SHP77 (cell line): Measurements from ENCODE around the gene CD34.
"Not testable (repeated sequence)": the region's sequence is repeated elsewhere in the genome, so short reads cannot be mapped to it uniquely, and the experiment has no call there.

Source experiments
- DNase-seq, 2 experiments: peaks; one replicate each; lab custom pipeline; 2025; lab: John Stamatoyannopoulos, UW

CD34 gene

DNA sequence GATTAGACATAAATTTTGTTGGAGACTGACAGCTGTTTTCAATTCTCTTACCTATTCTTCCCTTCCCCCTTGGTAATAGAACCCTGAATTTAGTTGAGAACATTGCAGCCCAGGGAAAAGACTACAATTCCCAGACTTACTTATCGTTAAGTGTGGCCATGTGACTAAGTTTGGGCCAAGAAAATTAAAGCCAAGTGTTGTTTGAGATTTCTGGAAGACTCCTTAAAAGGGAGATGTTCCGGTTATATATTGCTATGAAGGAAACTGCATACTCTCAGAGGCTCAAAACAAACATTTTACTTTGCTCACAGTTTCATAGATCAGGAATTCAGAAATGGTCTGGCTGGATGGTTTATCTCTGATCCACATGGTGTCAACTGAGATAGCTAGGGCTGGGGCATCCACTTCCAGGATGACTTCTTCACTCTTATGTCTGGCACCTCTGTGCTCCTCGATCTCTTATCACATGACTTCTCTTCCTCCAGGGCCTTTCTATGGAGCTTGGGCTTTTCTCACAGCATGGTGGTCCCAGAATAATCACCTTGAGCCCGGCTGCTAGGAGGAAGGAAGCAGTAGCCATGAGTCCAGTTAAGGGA, 22.4 kb upstream of the CD34 start:
- no peak for DNase-seq

DNA sequence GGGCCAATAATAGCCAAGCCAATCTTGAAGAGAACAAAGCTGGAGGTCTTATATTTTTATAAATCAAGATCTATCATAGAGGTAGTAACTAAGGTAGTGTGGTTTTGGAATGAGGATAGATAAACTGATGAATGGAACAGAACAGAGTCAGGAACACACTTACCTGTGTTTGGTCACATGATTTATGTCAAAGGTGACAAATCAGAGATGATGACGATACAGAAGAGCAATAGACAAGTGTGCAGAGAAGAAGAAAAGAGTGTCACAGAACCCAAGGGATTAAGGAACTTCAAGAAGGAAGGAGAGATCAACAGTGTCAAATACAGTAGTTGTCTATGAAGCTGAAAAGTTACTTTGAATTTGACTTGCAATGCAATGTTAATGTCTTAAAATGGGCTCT, 16.1 kb upstream of the CD34 start:
- no peak for DNase-seq

DNA sequence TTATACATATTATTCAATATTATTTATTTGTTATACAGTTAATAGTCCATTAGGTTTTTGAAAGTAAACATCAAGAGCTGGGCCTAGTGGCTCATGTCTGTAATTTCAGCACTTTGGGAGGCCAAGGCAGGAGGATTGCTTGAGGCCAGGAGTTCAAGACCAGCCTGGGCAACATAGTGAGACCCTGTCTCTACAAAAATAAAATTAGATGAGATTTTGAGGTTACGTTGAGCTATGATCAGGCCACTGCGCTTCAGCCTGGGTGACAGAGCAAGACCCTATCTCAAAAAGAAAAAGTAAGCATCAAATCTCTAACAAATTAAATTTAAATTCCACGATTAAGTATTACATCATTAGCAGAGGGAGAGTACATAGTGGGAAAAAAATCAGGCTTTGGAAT, 15.0 kb upstream of the CD34 start:
- DNase-seq, result not testable (repeated sequence)

DNA sequence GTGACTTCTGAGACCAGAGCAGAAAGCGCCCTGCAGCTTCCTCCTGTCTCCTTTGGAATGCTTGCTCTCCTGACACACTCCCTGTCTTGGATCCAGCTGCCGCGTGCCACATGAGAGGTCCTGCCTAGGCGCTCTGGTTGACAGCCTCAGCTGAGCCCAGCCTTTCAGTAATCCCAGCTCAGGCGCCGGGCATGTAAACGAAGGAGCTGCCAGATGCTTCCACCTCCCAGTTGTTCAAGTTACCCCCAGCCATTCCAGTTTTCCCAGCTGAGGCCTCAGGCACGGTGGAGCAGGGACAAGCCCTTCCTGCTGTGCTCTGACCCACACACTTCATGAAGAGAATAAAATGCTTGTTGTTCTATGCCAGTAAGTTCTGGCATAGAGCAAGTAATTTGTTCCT, 14.3 kb upstream of the CD34 start:
- no peak for DNase-seq

DNA sequence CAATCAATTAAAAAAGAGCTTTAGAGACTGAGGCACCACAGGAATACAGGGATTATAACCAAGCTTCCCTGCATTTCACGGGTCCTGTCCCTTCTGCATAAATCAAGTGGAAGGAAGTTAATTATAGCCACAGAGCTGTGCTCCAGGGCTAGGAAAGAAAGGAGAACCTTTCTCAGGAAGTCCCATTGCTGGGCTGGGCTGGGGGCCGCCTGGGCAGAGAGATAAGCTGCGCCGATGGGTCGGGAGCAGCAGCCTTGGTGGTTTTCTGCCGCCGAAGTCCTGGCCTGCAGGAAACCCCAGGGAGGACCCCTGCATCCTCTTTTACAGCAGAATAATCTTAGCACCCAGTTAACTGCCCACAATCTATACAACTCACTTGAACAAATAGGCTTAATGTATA, 12.6 kb upstream of the CD34 start:
- no peak for DNase-seq

DNA sequence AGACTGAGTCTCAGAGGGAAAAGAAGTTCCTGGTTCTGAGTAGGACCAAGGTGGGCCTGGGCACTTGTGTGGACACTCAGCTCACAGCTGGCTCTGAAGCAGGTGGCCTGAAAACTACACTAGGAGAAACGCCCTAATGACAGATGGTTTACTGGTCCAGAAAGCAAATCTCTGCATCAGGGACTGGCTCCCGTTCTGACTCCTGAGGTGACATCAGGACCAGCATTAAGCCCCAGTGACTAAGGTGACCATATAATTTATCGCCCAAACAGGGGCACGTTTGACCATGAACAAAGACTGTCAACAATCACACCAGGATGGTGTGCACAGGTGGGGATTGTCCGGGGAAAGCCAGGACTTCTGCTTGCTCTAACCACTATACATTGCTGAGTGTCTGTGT, 12.2 kb upstream of the CD34 start:
- no peak for DNase-seq

DNA sequence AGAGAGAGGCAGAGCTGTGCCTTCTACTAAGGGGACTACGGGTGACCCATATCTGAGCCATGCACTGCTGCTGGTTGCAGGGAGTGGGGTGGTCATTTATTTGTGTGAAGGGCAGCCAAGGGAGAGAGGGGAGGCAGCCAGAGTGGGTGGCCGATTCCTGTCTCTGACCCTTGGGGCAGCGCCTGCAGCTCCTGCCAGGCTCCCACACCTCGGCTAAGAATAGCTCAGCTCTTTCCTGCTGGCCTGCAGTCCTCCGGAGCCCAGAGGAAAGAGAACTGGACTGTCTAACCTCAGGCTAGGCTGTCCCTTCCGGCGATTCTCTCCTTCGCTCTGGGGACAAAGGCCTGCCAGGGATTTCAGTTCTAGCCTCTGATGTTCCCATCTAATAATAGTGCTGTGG, 11.6 kb upstream of the CD34 start:
- DNase-seq, result no peak

DNA sequence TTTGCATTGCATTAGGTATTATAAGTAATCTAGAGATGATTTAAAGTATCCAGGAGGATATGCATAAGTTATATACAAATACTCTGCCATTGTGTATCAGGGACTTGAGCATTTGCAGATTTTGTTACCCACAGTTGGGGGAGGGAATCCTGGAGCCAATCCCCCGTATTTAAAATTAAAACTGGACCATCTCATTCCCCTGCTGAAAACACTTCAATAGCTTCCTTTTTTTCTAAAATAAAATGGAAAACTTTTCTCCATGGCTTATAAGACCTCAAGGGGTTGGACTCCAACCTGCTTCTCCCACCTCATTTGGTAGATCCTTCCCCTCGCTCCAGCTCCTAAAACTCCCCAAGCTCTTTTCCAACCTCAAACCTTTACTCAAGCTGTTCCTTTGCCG, 10.4 kb upstream of the CD34 start:
- no peak for DNase-seq

DNA sequence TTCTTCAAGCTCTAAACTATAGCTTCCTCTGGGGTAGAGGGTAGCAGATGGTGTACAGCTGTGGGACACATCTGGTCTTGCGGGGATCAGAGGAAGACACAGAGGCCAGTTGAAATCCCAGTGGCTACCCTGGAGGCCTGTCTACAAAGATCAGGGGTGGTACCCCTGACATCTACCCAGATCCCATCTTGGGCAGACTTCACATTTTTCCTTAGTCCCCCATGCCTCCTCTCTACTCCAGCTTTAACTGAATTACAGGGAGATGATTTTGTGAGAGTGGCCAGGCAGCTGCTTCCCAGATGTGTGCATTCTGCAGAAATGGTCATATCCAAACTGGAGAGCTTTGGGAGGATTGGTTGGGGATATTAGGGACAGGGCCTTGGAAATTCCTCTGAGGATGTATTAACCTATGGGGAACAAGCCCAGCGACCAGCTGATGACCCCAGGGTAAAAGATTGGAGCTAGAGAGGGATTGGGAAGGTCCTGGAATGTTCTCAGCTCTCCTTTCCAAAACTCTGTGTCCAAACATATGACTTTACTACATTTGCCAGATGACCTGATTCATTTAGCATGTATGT, 9.6 kb upstream of the CD34 start:
- DNase-seq, result no peak

DNA sequence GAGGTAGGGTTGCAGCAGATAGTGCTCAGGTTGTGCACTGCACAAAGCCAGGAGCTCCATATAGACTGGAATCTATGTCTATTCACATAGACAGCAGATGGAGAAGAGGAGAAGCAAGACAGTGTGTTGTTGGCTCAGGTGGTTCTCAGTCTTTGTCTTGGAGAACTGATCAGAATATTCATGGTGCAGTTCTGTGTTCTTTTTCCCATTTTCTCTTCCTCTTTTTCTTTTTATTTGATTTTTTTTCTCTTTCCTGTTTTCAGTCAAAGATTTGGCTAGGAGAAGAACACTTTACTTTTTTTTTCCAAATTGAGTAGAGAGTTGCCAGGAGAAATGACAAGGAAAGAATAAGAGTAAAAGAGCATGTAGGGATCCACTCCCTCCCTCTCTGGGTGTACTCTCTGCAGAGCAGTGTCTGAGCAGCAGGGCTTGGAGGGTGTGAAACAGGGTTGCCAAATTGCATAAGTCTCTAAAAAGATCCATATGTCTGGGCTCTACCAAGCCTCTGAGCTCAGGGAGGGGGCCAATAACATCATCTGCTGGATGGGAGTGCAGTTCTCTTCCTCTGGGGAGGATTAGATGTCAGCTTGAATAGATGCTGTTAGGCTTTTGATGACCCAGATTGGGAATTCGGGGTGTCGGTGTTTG, 8.7 kb upstream of the CD34 start:
- no peak for DNase-seq

DNA sequence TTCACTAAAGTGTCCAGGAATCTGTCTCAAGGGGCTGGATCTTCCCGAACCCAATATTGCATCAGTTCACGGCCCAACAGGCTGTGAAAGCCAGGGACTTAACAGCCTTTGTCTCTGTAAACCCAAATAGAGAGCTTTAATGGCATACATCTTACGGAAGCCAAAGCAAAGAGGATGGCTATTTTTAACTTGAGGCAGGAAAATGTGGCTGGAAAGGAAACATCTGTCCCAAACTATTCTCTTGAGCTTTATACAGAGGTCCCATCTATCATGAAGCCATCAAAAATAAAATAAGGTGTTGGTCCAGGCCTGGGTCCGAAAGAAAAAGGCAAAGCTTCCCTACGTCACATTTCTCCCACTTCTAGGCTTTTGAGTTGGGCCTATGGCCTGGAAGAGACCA, 7.7 kb upstream of the CD34 start:
- DNase-seq, result no peak

DNA sequence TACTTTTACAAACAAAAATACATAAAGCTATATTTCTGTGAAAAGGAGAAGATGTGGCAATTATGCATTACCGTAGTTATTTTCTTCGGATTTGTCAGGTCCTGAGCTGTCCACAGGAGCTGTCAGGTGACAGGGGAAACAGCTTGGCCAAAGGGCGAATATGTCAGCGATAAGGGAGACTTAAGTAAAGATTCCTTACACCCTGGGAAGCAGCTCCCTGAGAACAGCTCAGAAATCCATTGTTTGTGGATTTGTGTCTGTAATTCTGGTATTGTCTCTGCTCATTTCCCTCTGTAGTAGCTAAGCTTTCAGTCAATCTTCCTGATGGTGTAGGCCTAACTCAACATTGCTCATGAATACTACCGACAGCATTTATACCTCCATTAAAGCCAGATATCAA, 7.1 kb upstream of the CD34 start:
- no peak for DNase-seq

DNA sequence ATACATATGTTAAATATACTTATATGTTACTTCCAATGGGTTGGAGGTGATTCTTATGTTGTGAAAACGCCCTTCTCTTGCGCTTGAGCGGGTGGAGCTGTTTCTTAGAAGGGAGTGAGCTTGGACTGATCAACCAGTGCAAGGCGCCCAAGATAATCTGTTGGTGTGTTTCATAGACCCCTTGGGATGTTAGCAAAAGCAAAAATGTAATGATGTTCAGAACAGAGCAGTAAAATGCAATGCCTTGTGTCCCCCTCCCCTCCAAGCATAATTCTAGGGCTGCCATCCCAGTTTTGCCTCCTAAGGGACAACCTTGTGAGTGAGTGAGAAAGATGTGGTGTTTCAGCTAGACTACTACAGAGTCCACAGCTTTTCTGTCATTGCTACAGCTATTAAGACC, 6.2 kb upstream of the CD34 start:
- DNase-seq, result no peak

DNA sequence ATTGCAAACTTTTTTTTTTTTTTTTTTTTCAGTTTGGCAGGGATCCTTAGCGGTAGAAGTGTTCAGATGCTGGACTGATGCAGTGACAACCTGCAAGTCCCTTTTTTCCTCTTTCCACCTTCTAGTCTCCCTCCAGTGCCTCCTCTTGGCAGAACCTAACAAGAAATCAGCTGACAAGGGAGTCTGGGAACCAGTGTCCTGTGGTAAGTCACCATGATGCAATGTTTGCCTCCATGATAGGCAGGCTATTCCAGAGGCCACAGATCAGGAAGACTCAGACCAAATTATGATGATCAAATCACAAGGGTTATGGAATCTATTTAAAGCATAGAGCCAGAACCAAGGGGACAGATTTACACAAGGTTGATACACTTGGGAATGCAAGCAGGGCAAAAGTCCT, 3.0 kb upstream of the CD34 start:
- no peak for DNase-seq

DNA sequence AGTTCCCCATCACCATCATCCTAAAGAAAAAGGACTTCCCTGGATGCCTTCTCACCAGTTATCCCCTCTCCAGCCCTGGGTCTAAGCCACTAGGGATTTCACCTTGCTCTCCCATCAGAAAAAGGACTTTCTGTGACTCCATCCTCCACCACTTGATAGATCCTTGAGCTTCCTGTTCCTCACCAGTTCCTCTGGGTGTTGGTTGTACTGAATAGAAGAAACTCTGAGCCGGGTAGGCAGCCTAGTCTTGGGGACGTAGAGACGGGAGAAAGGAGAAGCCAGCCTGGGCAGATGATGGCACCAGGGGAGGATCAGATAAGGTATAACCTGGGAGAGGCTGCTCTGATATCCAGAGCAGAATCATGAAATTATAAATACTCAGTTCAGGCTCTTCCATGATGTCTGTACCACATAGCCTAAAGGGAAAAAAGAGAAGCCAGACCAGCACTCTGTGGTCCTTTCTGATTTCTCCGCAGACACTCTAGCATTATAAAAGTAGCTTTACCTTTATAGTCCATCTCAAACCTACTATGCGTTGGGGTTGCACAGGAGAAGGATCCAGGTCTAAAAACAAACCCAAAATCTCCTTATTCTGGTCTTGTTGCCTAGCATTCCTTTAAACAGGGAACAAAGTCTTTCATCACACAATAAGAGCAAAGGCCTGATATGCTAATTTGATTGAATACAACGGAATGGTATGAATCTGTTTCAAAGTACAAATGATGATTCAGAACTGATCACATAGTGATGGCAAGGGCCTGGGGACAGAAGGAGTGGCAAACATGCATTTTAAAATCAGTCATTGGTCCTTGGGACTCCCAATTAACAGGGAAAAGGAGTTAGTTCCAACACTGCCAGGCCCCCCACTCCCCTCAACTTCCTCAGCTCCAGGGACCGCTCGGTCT, 1.2 kb upstream of the CD34 start:
- DNase-seq, result no peak

DNA sequence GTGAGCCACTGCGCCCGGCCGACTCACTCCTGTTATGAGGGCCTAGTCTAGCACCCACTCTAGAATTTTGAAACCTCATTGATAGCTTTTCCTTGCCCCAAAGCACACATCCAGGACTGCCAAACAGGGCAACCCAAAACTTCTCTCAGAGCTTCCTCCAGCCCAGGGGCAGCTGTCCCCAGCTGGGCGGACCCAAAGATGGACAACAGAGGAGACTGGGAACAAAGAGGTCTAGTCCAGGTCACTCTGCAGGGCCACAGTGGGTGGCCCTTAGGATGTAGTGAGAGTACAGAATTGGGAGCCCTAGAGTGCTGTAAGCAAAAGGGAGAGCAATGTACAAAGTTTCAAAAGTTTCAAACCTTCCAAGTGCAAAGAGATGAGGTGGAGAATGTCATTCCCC, 1.2 kb downstream of the CD34 start:
- no peak for DNase-seq

DNA sequence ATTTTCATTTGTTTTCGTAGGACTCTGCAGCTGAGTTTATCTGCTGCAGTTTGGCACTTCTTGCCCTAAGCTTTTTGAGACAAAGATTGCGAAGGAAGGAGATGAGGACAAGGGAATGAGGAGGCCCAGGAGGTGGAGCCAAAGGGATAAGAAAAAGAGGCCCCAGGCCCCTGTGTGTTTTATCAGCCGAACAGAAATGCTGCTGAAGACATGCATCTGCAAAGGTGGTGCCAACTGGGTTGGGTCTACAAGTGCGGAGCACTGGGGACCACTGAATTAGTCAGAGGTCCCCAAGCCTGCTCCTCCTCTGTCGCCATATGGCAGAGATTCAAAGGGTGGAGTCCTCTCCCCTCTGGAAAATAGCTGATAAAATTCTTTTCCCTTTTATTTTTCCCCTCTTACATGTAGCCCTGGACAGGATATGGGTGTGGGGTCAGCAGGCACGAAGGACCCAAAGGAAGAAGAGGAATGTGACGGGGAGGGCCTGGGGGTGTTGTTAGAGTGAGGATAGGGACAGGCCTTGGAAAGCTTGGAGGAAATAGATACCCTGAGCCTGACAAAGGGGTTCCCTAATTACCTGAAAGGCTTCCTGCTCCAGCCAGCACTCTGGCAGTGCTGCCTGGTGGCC, 2.7 kb downstream of the CD34 start:
- no peak for DNase-seq

DNA sequence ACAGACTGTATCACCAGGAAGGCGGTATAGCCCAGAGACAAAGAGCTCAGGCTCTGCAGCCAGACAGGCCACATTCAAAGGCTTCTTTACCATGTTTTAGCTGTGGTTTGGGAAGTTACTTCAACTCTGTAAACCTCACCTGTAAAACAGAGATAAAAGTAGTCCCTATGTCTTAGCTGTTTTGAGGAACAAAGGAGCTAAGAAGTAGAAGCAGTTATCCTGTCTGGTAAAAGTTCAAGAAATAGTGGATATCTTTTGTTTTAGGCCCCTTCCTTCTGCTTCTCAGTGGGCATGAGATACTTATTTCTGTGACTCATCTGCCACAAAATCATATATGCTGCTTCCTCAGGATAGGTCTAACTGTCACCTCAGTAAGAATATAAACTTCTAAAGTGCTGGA, 6.5 kb downstream of the CD34 start:
- DNase-seq, result no peak

DNA sequence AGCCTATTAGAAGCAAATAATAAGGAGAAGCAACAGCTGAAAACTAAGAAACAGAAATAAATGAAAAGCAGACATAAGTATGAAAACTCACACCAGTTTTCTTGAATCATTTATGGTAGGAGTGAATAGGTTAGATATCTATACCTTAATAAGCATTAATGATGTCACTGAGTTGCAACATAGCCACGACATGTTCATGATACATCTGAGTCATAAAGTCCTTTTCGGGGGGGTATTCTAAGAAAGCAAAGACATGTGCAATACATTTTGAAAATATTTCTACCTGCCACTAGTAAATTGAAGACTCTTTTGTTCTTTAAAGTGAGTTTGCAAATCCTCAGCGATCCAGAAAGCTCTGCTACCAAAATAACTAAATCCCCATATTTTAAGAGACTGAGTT, 7.2 kb downstream of the CD34 start:
- no peak for DNase-seq

DNA sequence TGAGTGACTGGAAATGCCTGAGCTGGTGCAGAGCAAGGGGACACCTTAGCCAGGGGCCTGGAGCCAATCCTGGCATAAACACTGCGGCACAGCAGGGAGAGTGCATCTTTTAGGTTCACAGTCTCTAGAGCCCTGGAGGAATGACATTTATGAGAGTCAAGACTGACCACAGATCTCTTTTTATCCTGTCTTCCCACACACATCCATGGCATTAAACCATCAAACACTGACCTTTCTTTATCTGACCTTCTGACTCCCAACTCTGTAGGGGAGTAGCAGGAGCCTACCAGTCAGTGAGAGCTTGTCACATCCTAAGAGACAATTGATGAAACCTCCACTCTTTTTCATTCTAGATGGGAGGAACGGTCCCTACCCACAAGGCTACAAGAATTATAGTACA, 7.9 kb downstream of the CD34 start:
- DNase-seq, result no peak

DNA sequence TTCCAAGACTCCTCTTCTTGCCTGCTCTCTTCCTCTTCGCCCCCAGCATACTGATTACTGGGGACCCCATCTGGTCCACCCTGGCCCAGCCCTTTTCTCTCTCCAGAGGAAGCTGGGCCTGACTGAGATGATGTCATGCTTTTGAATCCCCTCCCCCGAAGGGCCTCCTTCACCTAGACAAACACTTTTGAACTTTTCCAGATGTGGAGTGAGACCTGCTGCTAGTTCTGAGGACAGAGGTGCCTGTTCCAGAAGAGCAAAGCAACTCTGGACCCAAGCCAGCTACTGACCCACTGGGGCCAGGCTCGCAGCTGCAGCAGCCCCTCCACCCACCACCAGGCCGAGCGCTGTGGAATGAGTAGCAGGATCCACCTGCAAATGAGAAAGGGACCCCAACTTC, 8.4 kb downstream of the CD34 start:
- no peak for DNase-seq

DNA sequence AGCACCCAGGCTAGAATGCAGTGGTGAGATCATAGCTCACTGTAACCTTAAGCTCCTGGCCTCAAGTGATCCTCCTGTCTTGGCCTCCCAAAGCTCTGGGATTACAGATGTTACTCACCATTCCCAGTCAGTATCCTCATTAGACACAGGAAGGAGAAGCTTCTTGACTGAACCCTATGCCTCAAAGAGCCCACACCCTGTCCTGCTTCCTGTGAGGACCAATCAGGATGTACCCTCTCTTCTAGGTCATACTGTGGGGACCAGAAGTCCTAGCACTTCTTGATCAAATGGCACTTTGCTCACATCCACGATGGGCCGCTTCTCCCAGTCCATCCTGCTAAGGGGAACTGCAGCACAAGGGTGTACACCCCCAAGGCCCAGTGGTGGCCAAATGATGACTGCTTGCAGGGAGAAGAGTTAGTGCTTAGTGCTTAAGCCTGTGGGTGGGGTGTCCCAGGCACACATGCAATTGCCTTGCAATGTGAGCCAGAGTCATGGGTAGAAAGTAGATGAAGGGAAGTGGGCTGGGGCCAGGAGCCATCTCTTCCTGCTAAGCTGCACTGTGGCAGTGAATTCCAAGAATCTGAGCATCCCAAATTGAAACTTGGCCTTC, 9.8 kb downstream of the CD34 start:
- DNase-seq, result no peak
